Fibroblast of pulmonary artery (primary cell): ENCODE results near the gene HK1.
A peak's percentile ranks its signal among the peaks of the same experiment; 100 is the strongest.

ENCODE experiments used
- DNase-seq: peaks from one replicate; pipeline ENCODE4 v3.0.0-alpha.2; 2010; ENCODE audit warnings: low read depth
- H3K4me3 ChIP-seq: replicated peaks from 2 replicates; pipeline ENCODE4 v1.5.1; 2011; ENCODE audit warnings: low read depth, mild to moderate bottlenecking, control low read depth, low read length, moderate library complexity
- CTCF ChIP-seq: IDR thresholded peaks from 2 replicates; pipeline ENCODE4 v1.5.1; 2011; ENCODE audit warnings: mild to moderate bottlenecking, control low read depth, low read length, inconsistent platforms; ENCODE audit errors: missing control alignments

The HK1 gene

GRCh38 chr10:69402386-69402785 is 124.1 kb downstream of the HK1 start:
- no peak overlapping the region for H3K4me3 ChIP-seq
- DNase-seq = no peak
- no peak for TF ChIP-seq CTCF

- no peak overlapping the region for H3K4me3 ChIP-seq
- no peak for TF ChIP-seq CTCF
- DNase-seq = no peak
These were observed 124.8 kb downstream of the HK1 start for GRCh38 chr10:69403066-69403465.

- DNase-seq = peak; percentile 95
- no peak for TF ChIP-seq CTCF
- H3K4me3 ChIP-seq = no peak overlapping the region
These were observed 125.2 kb downstream of the HK1 start for GRCh38 chr10:69403519-69403918.

GRCh38 chr10:69404786-69405185 is 126.5 kb downstream of the HK1 start:
- TF ChIP-seq CTCF = no peak
- no peak overlapping the region for H3K4me3 ChIP-seq
- DNase-seq = no peak

- DNase-seq = no peak
- no peak overlapping the region for H3K4me3 ChIP-seq
- no peak for TF ChIP-seq CTCF
These were observed 126.9 kb downstream of the HK1 start for GRCh38 chr10:69405221-69405620.

- no peak for TF ChIP-seq CTCF
- H3K4me3 ChIP-seq = no peak overlapping the region
- peak; percentile 46 for DNase-seq
These were observed 128.1 kb downstream of the HK1 start for GRCh38 chr10:69406302-69406811.

GRCh38 chr10:69406816-69407580 is 128.7 kb downstream of the HK1 start:
- no peak for TF ChIP-seq CTCF
- H3K4me3 ChIP-seq = no peak overlapping the region
- DNase-seq = no peak
